Liver (tissue), 3 donors: ENCODE data around the gene DUS1L.

Source experiments
- CTCF ChIP-seq: fragments of 150-350 bp; IDR thresholded peaks from 2 replicates; pipeline ENCODE4 v1.5.1; 2017; ENCODE audit warnings: improper control_type of control experiment, low read depth, low read length; ENCODE audit not compliant: missing input control
- FOXA1 ChIP-seq: IDR thresholded peaks from 2 replicates; pipeline ENCODE4 v1.6.1; 2016; ENCODE audit warnings: antibody characterized with exemption
- GABPA ChIP-seq, 2 donors: IDR thresholded peaks in 1 of 2; conservative IDR thresholded peaks in 1 of 2; 2 replicates each; pipeline ENCODE4 v1.6.1; 2016; ENCODE audit warnings: antibody characterized with exemption in 2 of 2, mild to moderate bottlenecking in 1 of 2, moderate library complexity in 1 of 2
- RXRA ChIP-seq, 2 donors: IDR thresholded peaks; 2 replicates each; pipeline ENCODE4 v1.6.1; 2017 to 2018; ENCODE audit warnings: antibody characterized with exemption in 2 of 2, mild to moderate bottlenecking in 1 of 2
- donor health status: healthy.
- donor health status: healthy.

- TF ChIP-seq CTCF (no peak), GABPA (IDR thresholded peaks at IDR 0.05 in 1 of 2, conservative IDR thresholded peaks at IDR 0.05 in 1 of 2) (no peak), FOXA1 (no peak), RXRA (IDR thresholded peaks at IDR 0.05) (no peak)
Measured at GRCh38 chr17:82016875-82017459, 48.6 kb downstream of the DUS1L start.
